GM12878 (cell line): Measurements from ENCODE around the gene CADPS. TPM values are rescaled to one million over a fixed set of nuclear protein-coding genes. Genes with fewer than 3 reads are reported as not detected.

Source experiments
- ATAC-seq: fragments of 200-7000 bp; cut with Tn5 transposase; 3 replicates; pipeline ENCODE4 v1.9.1; 2020; ENCODE audit warnings: mild to moderate bottlenecking, moderate library complexity
- BruUV-seq: library from RNA; stranded (reverse); fragments of 400-500 nt; replicated peaks from 2 replicates; lab custom pipeline; 2021; lab: Mats Ljungman, UMichigan
- CTCF ChIA-PET: fragments of 300-600 bp; sonication (Branson Sonifier 250); formaldehyde crosslinking; extraction: SDS; loops from one replicate; lab custom pipeline; 2021; ENCODE audit warnings: inconsistent platforms; lab: Yijun Ruan, JAX
- POLR2A ChIA-PET: fragments of 350-600 bp; formaldehyde crosslinking; extraction: SDS; loops from one replicate; lab custom pipeline; 2021; ENCODE audit warnings: inconsistent platforms; lab: Charles Lee
- RAD21 ChIA-PET: fragments of 300-600 bp; sonication (Branson Sonifier 250); formaldehyde crosslinking; loops from one replicate; lab custom pipeline; 2023; ENCODE audit warnings: antibody characterized with exemption; ENCODE audit not compliant: unreplicated experiment; lab: Charles Lee
- SMC1A ChIA-PET: fragments of 300-600 bp; sonication (Branson Sonifier 250); formaldehyde crosslinking; loops from one replicate; lab custom pipeline; 2023; ENCODE audit not compliant: unreplicated experiment, uncharacterized antibody; lab: Charles Lee
- DNase-seq: peaks from one replicate; pipeline ENCODE4 v3.0.0-alpha.2; 2011; ENCODE audit warnings: low read depth, low spot score
- FAIRE-seq: peaks from 3 replicates; lab custom pipeline; 2011; peaks lifted over from hg19 to GRCh38; lab: Jason Lieb, UNC
- H2AFZ ChIP-seq: 2 replicates; pipeline ENCODE4 v1.6.0; 2011; ENCODE audit warnings: low read depth, low read length, control low read depth; ENCODE audit not compliant: control insufficient read depth
- H3K27ac ChIP-seq: 2 replicates; pipeline ENCODE4 v1.5.1; 2011; ENCODE audit warnings: control low read depth; ENCODE audit not compliant: control insufficient read depth, insufficient read depth
- H3K27me3 ChIP-seq, 2 experiments: replicated peaks in 1 of 2; 2 replicates each; pipeline versions ENCODE4 v1.6.0 to v1.6.1; 2011; ENCODE audit warnings: low read length in 1 of 2; ENCODE audit not compliant: control insufficient read depth in 2 of 2, insufficient read depth in 2 of 2
- H3K36me3 ChIP-seq, 2 experiments: 2 replicates each; pipeline ENCODE4 v1.5.1; 2011; ENCODE audit warnings: low read length in 1 of 2; ENCODE audit not compliant: control insufficient read depth in 2 of 2, insufficient read depth in 2 of 2
- H3K4me1 ChIP-seq: 2 replicates; pipeline ENCODE4 v1.6.1; 2011; ENCODE audit warnings: mild to moderate bottlenecking, low read length, moderate library complexity, mixed read lengths; ENCODE audit not compliant: control insufficient read depth, insufficient read depth
- H3K4me2 ChIP-seq: 2 replicates; pipeline ENCODE4 v1.6.0; 2011; ENCODE audit warnings: control low read depth; ENCODE audit not compliant: control insufficient read depth, insufficient read depth
- H3K4me3 ChIP-seq: fragments of 200-600 bp; sonication (generic); 2 replicates; pipeline ENCODE4 v1.5.1; 2016
- H3K79me2 ChIP-seq: 2 replicates; pipeline ENCODE4 v1.6.0; 2011; ENCODE audit warnings: low read length; ENCODE audit not compliant: control insufficient read depth, insufficient read depth
- H3K9ac ChIP-seq: 2 replicates; pipeline ENCODE4 v1.8.0; 2011; ENCODE audit warnings: low read length, control low read depth, mixed read lengths; ENCODE audit not compliant: control insufficient read depth, insufficient read depth
- H3K9me3 ChIP-seq: replicated peaks from 3 replicates; pipeline ENCODE4 v1.5.1; 2011; ENCODE audit warnings: mild to moderate bottlenecking, low read length; ENCODE audit not compliant: control insufficient read depth, insufficient read depth
- H4K20me1 ChIP-seq: 2 replicates; pipeline ENCODE4 v1.6.0; 2011; ENCODE audit not compliant: control insufficient read depth, insufficient read depth
- CBFB ChIP-seq: IDR thresholded peaks from 2 replicates; pipeline ENCODE4 v1.6.1; 2016; ENCODE audit warnings: antibody characterized with exemption, low read depth
- FOXK2 ChIP-seq: fragments of 450-650 bp; IDR thresholded peaks from 2 replicates; pipeline ENCODE4 v1.6.1; 2017; ENCODE audit warnings: mild to moderate bottlenecking, moderate library complexity
- HDGF ChIP-seq: fragments of 450-650 bp; IDR thresholded peaks from 2 replicates; pipeline ENCODE4 v1.6.1; 2016; ENCODE audit warnings: antibody characterized with exemption
- IKZF1 ChIP-seq: fragments of 450-650 bp; conservative IDR thresholded peaks from 2 replicates; pipeline ENCODE4 v1.6.1; 2017; ENCODE audit warnings: antibody characterized with exemption, mild to moderate bottlenecking
- IRF4 ChIP-seq: IDR thresholded peaks from 2 replicates; pipeline ENCODE4 v1.6.1; 2011; ENCODE audit warnings: low read depth, low read length
- JUND ChIP-seq: IDR thresholded peaks from 2 replicates; pipeline ENCODE4 v1.6.1; 2012; ENCODE audit warnings: low read depth, mild to moderate bottlenecking, low read length, improper control_type of control experiment, moderate library complexity
- NR2C1 ChIP-seq: fragments of 450-650 bp; IDR thresholded peaks from 2 replicates; pipeline ENCODE4 v1.6.1; 2017; ENCODE audit warnings: antibody characterized with exemption, mild to moderate bottlenecking, moderate library complexity
- POLR2A ChIP-seq: IDR thresholded peaks from 2 replicates; pipeline ENCODE4 v1.6.1; 2011; ENCODE audit warnings: low read depth, mild to moderate bottlenecking, low read length
- POLR2AphosphoS5 ChIP-seq: IDR thresholded peaks from 2 replicates; pipeline ENCODE4 v1.6.1; 2011; ENCODE audit warnings: mild to moderate bottlenecking, low read length, inconsistent platforms
- RAD21 ChIP-seq: IDR thresholded peaks from 2 replicates; pipeline ENCODE4 v1.6.1; 2011; ENCODE audit warnings: mild to moderate bottlenecking, low read depth, low read length, moderate library complexity; ENCODE audit not compliant: insufficient read depth
- RBBP5 ChIP-seq: fragments of 200-600 bp; sonication (generic); conservative IDR thresholded peaks from 2 replicates; pipeline ENCODE4 v1.6.1; 2016
- STAT1 ChIP-seq: fragments of 450-650 bp; conservative IDR thresholded peaks from 2 replicates; pipeline ENCODE4 v1.6.1; 2014; ENCODE audit warnings: antibody characterized with exemption, mild to moderate bottlenecking
- YBX1 ChIP-seq: fragments of 450-650 bp; IDR thresholded peaks from 2 replicates; pipeline ENCODE4 v1.6.1; 2016; ENCODE audit warnings: antibody characterized with exemption
- ZSCAN29 ChIP-seq: fragments of 450-650 bp; IDR thresholded peaks from 2 replicates; pipeline ENCODE4 v1.6.1; 2017; ENCODE audit warnings: mild to moderate bottlenecking, moderate library complexity
- WGBS: methylation state at CpG from one replicate; pipeline ENCODE4 v1.1.6; 2016; ENCODE audit warnings: low lambda C conversion rate; ENCODE audit not compliant: insufficient replicate concordance, insufficient coverage; ENCODE audit errors: missing lambda C conversion rate; 5-methylcytosine and 5-hydroxymethylcytosine counted together
- in situ Hi-C: fragments of 300-500 bp; cut with MboI; formaldehyde crosslinking; loops from 9 replicates; pipeline ENCODE4 v1.14.3; 2018; ENCODE audit warnings: mixed read lengths
- intact Hi-C: fragments of 100-400 bp; cut with micrococcal nuclease; formaldehyde crosslinking; loops from one replicate; pipeline ENCODE4 v1.14.2; 2022; ENCODE audit not compliant: unreplicated experiment
- polyA plus RNA-seq, 11 experiments: library from polyadenylated mRNA; depleted of rRNA in 4 of 11; unstranded in 6 of 11; stranded (reverse) in 5 of 11; fragments of >200 nt; fragmentation: Nextera tagmentation in 4 of 11; fragmentation: Illumina TruSeq in 1 of 11; extraction: Ambion mirVana in 4 of 11; extraction: Trizol in 1 of 11; gene quantifications; 1 replicate in 1 of 11; 2 replicates in 10 of 11; pipeline versions ENCODE4 v1.2.1 to v1.2.3, GENCODE V29; 2011 to 2016; ENCODE audit warnings: inconsistent platforms in 2 of 11, missing spikeins in 2 of 11, low read depth in 1 of 11
- total RNA-seq, 4 experiments: library from RNA; depleted of rRNA in 3 of 4; stranded (reverse); fragments of >200 nt in 3 of 4; fragmentation: Illumina TruSeq in 1 of 4; extraction: Trizol in 1 of 4; gene quantifications; 2 replicates each; pipeline versions ENCODE4 v1.2.1 to v1.2.3, GENCODE V29; 2013 to 2021
- TF ChIP-seq, protein P1 (sequence below): fragments of 450-650 bp; IDR thresholded peaks from 2 replicates; pipeline ENCODE4 v1.6.1; 2014; ENCODE audit warnings: mild to moderate bottlenecking
- TF ChIP-seq, protein P2 (sequence below): fragments of 450-650 bp; IDR thresholded peaks from 2 replicates; pipeline ENCODE4 v1.6.1; 2017; ENCODE audit warnings: mild to moderate bottlenecking, moderate library complexity
- TF ChIP-seq, protein P3 (sequence below): fragments of 450-650 bp; IDR thresholded peaks from 2 replicates; pipeline ENCODE4 v1.6.1; 2017; ENCODE audit warnings: mild to moderate bottlenecking, moderate library complexity

CADPS gene
- total and polyA plus RNA-seq, 10 of the 15 experiments (the other 5 are each of a cell fraction or from before 2014, with no cell fraction given), result 0.20 TPM; not detected in 9

DNA sequence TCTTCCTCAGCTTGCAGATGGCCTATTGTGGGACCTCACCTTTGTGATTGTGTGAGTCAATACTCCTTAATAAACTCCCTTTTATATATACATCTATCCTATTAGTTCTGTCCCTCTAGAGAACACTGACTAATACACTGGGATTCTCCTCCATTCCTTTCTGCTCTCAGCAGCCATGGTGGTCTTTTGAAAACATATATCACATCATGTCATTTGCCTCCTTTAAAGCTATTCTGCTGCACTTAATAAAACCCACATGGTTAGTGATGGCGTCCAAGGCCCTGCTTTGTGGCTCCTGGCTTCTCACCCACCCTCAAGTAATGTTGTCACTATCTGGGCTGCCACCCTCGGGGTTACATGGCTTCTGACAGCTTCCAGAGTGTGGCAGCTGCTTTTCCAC is 169.5 kb downstream of the CADPS start (continued):
- TF ChIP-seq, protein P1, sequence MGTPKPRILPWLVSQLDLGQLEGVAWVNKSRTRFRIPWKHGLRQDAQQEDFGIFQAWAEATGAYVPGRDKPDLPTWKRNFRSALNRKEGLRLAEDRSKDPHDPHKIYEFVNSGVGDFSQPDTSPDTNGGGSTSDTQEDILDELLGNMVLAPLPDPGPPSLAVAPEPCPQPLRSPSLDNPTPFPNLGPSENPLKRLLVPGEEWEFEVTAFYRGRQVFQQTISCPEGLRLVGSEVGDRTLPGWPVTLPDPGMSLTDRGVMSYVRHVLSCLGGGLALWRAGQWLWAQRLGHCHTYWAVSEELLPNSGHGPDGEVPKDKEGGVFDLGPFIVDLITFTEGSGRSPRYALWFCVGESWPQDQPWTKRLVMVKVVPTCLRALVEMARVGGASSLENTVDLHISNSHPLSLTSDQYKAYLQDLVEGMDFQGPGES, result no peak
- TF ChIP-seq FOXK2 (no peak), RBBP5 (no peak), ZSCAN29 (no peak), STAT1 (no peak), RAD21 (no peak), POLR2A (no peak)

DNA sequence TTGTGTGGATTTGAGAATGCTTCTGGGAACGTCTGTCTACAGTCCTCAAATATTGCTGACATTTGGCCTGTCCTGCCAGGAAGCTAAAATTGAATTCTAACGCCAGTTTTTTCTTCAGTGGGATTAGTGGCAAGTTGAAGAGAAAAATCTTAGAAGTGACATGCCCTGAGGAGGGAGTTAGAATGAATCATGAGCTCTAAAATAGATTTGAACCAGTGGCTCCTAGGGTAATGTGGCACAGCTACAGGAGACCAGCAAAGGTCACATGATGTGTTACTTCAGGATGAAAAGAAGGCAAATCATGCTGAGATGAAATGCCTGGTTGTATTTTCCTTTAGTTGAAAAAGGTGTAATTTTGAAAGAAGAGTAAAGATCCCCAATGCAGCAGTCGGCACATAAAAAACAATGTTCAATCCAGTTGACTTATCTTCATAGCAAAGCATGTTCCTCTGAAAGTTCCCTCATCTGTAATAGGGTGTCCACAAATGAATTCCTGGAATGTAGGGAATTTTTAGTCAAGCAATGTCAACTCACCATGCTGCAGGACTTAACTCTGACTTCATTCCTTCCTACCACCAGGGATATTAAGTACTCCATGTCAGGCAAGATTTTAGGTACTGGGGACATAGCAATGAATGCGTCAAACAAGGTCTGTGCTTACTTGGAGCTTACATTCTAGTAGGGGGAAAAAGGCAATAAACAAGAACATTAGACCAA is 171.6 kb downstream of the CADPS start:
- H3K9ac ChIP-seq, result no peak overlapping the region
- H3K27ac ChIP-seq, result no peak overlapping the region
- no peak for ATAC-seq
- in situ Hi-C loops, result no loop called here
- no peaks in the 10 kb centered on the region for H3K4me1 ChIP-seq
- H3K27me3 ChIP-seq, result no peaks in the 10 kb centered on the region
- no peak overlapping the region for H2AFZ ChIP-seq
- ChIA-PET SMC1A (no interaction called here), RAD21 (no interaction called here), CTCF (no interaction called here), POLR2A (no interaction called here)
- no peaks in the 10 kb centered on the region for H3K79me2 ChIP-seq
- no peak overlapping the region for H3K4me2 ChIP-seq
- WGBS, result 10% methylated on average over 4 of the region's 4 CpGs
- H3K4me3 ChIP-seq, result no peak overlapping the region
- intact Hi-C loops, result no loop called here
- H4K20me1 ChIP-seq, result no peaks in the 10 kb centered on the region
- no TSS peak for BruUV-seq
- FAIRE-seq, result no peak
- no peak for DNase-seq
- H3K9me3 ChIP-seq, result no peaks in the 10 kb centered on the region
- no peaks in the 10 kb centered on the region for H3K36me3 ChIP-seq
- no peak for TF ChIP-seq NR2C1
- TF ChIP-seq JUND, result no peak
- TF ChIP-seq YBX1, result no peak
- no peak for TF ChIP-seq POLR2AphosphoS5
- TF ChIP-seq CBFB, result no peak
- no peak for TF ChIP-seq IRF4
- TF ChIP-seq, protein P2, sequence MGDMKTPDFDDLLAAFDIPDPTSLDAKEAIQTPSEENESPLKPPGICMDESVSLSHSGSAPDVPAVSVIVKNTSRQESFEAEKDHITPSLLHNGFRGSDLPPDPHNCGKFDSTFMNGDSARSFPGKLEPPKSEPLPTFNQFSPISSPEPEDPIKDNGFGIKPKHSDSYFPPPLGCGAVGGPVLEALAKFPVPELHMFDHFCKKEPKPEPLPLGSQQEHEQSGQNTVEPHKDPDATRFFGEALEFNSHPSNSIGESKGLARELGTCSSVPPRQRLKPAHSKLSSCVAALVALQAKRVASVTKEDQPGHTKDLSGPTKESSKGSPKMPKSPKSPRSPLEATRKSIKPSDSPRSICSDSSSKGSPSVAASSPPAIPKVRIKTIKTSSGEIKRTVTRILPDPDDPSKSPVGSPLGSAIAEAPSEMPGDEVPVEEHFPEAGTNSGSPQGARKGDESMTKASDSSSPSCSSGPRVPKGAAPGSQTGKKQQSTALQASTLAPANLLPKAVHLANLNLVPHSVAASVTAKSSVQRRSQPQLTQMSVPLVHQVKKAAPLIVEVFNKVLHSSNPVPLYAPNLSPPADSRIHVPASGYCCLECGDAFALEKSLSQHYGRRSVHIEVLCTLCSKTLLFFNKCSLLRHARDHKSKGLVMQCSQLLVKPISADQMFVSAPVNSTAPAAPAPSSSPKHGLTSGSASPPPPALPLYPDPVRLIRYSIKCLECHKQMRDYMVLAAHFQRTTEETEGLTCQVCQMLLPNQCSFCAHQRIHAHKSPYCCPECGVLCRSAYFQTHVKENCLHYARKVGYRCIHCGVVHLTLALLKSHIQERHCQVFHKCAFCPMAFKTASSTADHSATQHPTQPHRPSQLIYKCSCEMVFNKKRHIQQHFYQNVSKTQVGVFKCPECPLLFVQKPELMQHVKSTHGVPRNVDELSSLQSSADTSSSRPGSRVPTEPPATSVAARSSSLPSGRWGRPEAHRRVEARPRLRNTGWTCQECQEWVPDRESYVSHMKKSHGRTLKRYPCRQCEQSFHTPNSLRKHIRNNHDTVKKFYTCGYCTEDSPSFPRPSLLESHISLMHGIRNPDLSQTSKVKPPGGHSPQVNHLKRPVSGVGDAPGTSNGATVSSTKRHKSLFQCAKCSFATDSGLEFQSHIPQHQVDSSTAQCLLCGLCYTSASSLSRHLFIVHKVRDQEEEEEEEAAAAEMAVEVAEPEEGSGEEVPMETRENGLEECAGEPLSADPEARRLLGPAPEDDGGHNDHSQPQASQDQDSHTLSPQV, result no peak
- TF ChIP-seq IKZF1, result no peak
- TF ChIP-seq HDGF, result no peak
- TF ChIP-seq, protein P3, sequence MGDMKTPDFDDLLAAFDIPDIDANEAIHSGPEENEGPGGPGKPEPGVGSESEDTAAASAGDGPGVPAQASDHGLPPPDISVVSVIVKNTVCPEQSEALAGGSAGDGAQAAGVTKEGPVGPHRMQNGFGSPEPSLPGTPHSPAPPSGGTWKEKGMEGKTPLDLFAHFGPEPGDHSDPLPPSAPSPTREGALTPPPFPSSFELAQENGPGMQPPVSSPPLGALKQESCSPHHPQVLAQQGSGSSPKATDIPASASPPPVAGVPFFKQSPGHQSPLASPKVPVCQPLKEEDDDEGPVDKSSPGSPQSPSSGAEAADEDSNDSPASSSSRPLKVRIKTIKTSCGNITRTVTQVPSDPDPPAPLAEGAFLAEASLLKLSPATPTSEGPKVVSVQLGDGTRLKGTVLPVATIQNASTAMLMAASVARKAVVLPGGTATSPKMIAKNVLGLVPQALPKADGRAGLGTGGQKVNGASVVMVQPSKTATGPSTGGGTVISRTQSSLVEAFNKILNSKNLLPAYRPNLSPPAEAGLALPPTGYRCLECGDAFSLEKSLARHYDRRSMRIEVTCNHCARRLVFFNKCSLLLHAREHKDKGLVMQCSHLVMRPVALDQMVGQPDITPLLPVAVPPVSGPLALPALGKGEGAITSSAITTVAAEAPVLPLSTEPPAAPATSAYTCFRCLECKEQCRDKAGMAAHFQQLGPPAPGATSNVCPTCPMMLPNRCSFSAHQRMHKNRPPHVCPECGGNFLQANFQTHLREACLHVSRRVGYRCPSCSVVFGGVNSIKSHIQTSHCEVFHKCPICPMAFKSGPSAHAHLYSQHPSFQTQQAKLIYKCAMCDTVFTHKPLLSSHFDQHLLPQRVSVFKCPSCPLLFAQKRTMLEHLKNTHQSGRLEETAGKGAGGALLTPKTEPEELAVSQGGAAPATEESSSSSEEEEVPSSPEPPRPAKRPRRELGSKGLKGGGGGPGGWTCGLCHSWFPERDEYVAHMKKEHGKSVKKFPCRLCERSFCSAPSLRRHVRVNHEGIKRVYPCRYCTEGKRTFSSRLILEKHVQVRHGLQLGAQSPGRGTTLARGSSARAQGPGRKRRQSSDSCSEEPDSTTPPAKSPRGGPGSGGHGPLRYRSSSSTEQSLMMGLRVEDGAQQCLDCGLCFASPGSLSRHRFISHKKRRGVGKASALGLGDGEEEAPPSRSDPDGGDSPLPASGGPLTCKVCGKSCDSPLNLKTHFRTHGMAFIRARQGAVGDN, result no peak
